Measurements from ENCODE around the gene ADRB2.

Gene ADRB2

GRCh38 chr5:148810823-148811222, 15.6 kb upstream of the ADRB2 start:
- TF ChIP-seq, protein P1, sequence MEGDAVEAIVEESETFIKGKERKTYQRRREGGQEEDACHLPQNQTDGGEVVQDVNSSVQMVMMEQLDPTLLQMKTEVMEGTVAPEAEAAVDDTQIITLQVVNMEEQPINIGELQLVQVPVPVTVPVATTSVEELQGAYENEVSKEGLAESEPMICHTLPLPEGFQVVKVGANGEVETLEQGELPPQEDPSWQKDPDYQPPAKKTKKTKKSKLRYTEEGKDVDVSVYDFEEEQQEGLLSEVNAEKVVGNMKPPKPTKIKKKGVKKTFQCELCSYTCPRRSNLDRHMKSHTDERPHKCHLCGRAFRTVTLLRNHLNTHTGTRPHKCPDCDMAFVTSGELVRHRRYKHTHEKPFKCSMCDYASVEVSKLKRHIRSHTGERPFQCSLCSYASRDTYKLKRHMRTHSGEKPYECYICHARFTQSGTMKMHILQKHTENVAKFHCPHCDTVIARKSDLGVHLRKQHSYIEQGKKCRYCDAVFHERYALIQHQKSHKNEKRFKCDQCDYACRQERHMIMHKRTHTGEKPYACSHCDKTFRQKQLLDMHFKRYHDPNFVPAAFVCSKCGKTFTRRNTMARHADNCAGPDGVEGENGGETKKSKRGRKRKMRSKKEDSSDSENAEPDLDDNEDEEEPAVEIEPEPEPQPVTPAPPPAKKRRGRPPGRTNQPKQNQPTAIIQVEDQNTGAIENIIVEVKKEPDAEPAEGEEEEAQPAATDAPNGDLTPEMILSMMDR (conservative IDR thresholded peaks at IDR 0.05; ENCODE audit: control insufficient read depth, insufficient read depth, low read depth, low read length): no peak
- DNase-seq (ENCODE audit: low read depth): no peak
- H3K4me3 ChIP-seq (ENCODE audit: control insufficient read depth, low read depth, low read length): no peak overlapping the region

DNA sequence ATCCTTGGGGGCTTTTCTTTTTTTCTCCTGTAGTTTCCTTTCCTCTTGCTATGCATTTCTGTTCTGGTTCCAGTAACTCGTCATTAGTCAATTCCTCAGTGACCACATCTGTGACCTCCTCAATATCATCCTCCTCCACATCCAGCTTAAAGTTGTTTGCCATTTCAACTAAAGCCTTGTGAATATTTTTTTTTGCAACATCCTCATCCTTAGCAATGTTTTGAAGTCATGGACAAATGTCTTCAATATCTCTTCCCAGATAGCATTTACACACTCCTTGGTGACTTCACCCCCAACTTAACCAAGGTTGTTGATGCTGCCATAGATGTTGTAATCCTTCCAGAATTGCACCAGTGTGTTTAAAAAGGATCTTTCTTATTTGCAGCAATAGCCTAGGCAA, 14.7 kb upstream of the ADRB2 start:
- TF ChIP-seq, protein P1 (conservative IDR thresholded peaks at IDR 0.05; ENCODE audit: control insufficient read depth, insufficient read depth, low read depth, low read length): no peak
- no peak overlapping the region for H3K4me3 ChIP-seq (ENCODE audit: control insufficient read depth, low read depth, low read length)
- no peak for DNase-seq (ENCODE audit: low read depth)

- TF ChIP-seq, protein P1 (conservative IDR thresholded peaks at IDR 0.05; ENCODE audit: control insufficient read depth, insufficient read depth, low read depth, low read length): no peak
- no peak for DNase-seq (ENCODE audit: low read depth)
- H3K4me3 ChIP-seq (ENCODE audit: control insufficient read depth, low read depth, low read length): no peak overlapping the region
These were observed 11.3 kb upstream of the ADRB2 start for GRCh38 chr5:148815086-148815485.

DNA sequence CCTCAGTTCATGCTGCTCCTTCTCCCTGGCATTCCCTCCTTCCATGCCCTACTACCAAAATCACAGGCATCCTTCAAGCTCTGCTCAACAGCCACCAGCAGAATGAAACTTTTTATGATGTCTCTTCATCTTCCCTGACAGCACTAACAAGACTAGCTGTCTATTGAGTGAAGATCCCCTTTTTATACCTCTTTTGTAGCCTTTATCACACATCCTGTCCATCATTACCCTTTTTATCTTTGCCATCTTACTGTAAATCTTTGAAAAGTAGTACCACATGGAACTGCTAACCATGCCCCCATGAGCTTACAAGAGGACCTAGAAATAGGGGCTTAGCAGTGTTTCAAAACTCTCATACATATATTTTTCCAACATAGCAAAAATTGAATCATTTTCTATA, 10.8 kb upstream of the ADRB2 start:
- no peak overlapping the region for H3K4me3 ChIP-seq (ENCODE audit: control insufficient read depth, low read depth, low read length)
- DNase-seq (ENCODE audit: low read depth): no peak
- TF ChIP-seq, protein P1 (conservative IDR thresholded peaks at IDR 0.05; ENCODE audit: control insufficient read depth, insufficient read depth, low read depth, low read length): no peak

GRCh38 chr5:148816357-148816756, 10.1 kb upstream of the ADRB2 start:
- TF ChIP-seq, protein P1 (conservative IDR thresholded peaks at IDR 0.05; ENCODE audit: control insufficient read depth, insufficient read depth, low read depth, low read length): no peak
- H3K4me3 ChIP-seq (ENCODE audit: control insufficient read depth, low read depth, low read length): no peak overlapping the region
- no peak for DNase-seq (ENCODE audit: low read depth)

GRCh38 chr5:148816782-148817181, 9.6 kb upstream of the ADRB2 start:
- H3K4me3 ChIP-seq (ENCODE audit: control insufficient read depth, low read depth, low read length): no peak overlapping the region
- TF ChIP-seq, protein P1 (conservative IDR thresholded peaks at IDR 0.05; ENCODE audit: control insufficient read depth, insufficient read depth, low read depth, low read length): no peak
- DNase-seq (ENCODE audit: low read depth): no peak

DNA sequence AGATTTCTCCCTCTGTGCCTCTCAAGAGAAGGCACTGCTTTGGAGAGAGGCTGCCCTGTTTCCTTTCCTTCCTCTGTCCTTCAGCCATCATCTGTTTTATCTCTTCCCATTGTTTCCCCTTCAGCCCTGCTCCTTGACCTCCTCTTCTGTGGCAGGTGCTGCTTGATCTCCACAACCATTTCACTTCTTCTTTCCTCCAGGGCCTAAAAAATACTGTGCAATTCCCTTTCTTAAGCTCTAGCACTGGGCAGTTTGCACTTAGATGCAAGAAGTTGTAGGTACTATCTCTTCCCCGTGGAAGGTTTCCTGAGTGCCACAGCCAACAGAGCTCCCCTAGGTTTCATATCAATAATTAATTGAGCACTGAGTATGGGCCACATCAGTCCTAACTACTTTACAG, 8.8 kb upstream of the ADRB2 start:
- TF ChIP-seq, protein P1 (conservative IDR thresholded peaks at IDR 0.05; ENCODE audit: control insufficient read depth, insufficient read depth, low read depth, low read length): no peak
- H3K4me3 ChIP-seq (ENCODE audit: control insufficient read depth, low read depth, low read length): no peak overlapping the region
- DNase-seq (ENCODE audit: low read depth): no peak

All from fibroblast of mammary gland (primary cell).